HEK293 (cell line): ENCODE data around the gene COX10.

Experiments used
- CTCF ChIA-PET: fragments of 350-600 bp; formaldehyde crosslinking; extraction: SDS; loops from one replicate; lab custom pipeline; 2021; ENCODE audit warnings: antibody characterized with exemption; lab: Yijun Ruan, JAX
- POLR2A ChIA-PET: fragments of 300-600 bp; formaldehyde crosslinking; extraction: SDS; loops from one replicate; lab custom pipeline; 2020; ENCODE audit warnings: antibody characterized with exemption, inconsistent platforms; lab: Yijun Ruan, JAX
- H3K27ac ChIP-seq: fragments of 200-500 bp; sonication (Bioruptor generic); 2 replicates; pipeline ENCODE4 v1.5.1; 2014; ENCODE audit warnings: low read depth, low read length, control low read depth, inconsistent platforms; ENCODE audit errors: extremely low read depth
- H3K36me3 ChIP-seq, 2 experiments: fragments of 200-500 bp in 1 of 2; sonication (Bioruptor generic) in 1 of 2; 1 replicate in 1 of 2; 2 replicates in 1 of 2; pipeline ENCODE4 v1.5.1; 2014 to 2017; ENCODE audit warnings: inconsistent platforms in 2 of 2, low read length in 2 of 2; ENCODE audit not compliant: control insufficient read depth in 2 of 2, insufficient read depth in 1 of 2
- H3K4me1 ChIP-seq: fragments of 200-500 bp; sonication (Bioruptor generic); 2 replicates; pipeline ENCODE4 v1.5.1; 2014; ENCODE audit warnings: mild to moderate bottlenecking, low read length, inconsistent platforms; ENCODE audit not compliant: control insufficient read depth, insufficient read depth
- H3K4me3 ChIP-seq: 2 replicates; pipeline ENCODE4 v1.5.1; 2011; ENCODE audit warnings: low read depth, mild to moderate bottlenecking, control low read depth, low read length, moderate library complexity
- H3K9me3 ChIP-seq: fragments of 200-500 bp; sonication (Bioruptor generic); 2 replicates; pipeline ENCODE4 v1.5.1; 2014; ENCODE audit warnings: low read depth, low read length, inconsistent platforms; ENCODE audit not compliant: control insufficient read depth, insufficient read depth
- BCL6B ChIP-seq: fragments of 450-650 bp; formaldehyde crosslinking; IDR thresholded peaks from 2 replicates; pipeline ENCODE4 v1.5.1; 2017; ENCODE audit warnings: missing biosample characterization, missing genetic modification characterization
- GLI2 ChIP-seq: fragments of 450-650 bp; formaldehyde crosslinking; IDR thresholded peaks from 2 replicates; pipeline ENCODE4; 2017; ENCODE audit warnings: missing biosample characterization, missing genetic modification characterization, low read depth, borderline replicate concordance
- HIC1 ChIP-seq: fragments of 450-650 bp; formaldehyde crosslinking; IDR thresholded peaks from 2 replicates; pipeline ENCODE4 v1.5.1; 2016; ENCODE audit warnings: missing biosample characterization, missing genetic modification characterization
- HOXC10 ChIP-seq: sonication (generic); formaldehyde crosslinking; IDR thresholded peaks from 2 replicates; pipeline ENCODE4 v1.8.1; 2023; ENCODE audit warnings: mild to moderate bottlenecking, missing genetic modification reagents
- PRDM10 ChIP-seq: fragments of 450-650 bp; formaldehyde crosslinking; IDR thresholded peaks from 2 replicates; pipeline ENCODE4 v1.5.1; 2016; ENCODE audit warnings: missing biosample characterization, missing genetic modification characterization
- SP3 ChIP-seq: fragments of 450-650 bp; formaldehyde crosslinking; IDR thresholded peaks from 2 replicates; pipeline ENCODE4 v1.5.1; 2016; ENCODE audit warnings: missing biosample characterization, missing genetic modification characterization
- ZBTB10 ChIP-seq: fragments of 450-650 bp; formaldehyde crosslinking; IDR thresholded peaks from 2 replicates; pipeline ENCODE4 v1.5.1; 2016; ENCODE audit warnings: missing biosample characterization, missing genetic modification characterization
- ZBTB17 ChIP-seq: fragments of 450-650 bp; formaldehyde crosslinking; IDR thresholded peaks from 2 replicates; pipeline ENCODE4 v1.5.1; 2016; ENCODE audit warnings: missing biosample characterization, missing genetic modification characterization
- ZBTB49 ChIP-seq: fragments of 450-650 bp; formaldehyde crosslinking; IDR thresholded peaks from 2 replicates; pipeline ENCODE4 v1.5.1; 2016; ENCODE audit warnings: missing biosample characterization, missing genetic modification characterization, low read depth
- ZNF510 ChIP-seq: fragments of 450-650 bp; formaldehyde crosslinking; IDR thresholded peaks from 2 replicates; pipeline ENCODE4 v1.5.1; 2018; ENCODE audit warnings: mild to moderate bottlenecking, missing genetic modification characterization, missing biosample characterization; ENCODE audit not compliant: insufficient replicate concordance
- ZNF626 ChIP-seq: fragments of 450-650 bp; sonication (Bioruptor Pico); formaldehyde crosslinking; IDR thresholded peaks from 2 replicates; pipeline ENCODE4 v1.5.1; 2018; ENCODE audit warnings: missing biosample characterization, missing genetic modification characterization, inconsistent platforms
- ZNF791 ChIP-seq: fragments of 450-650 bp; formaldehyde crosslinking; IDR thresholded peaks from 2 replicates; pipeline ENCODE4 v1.5.1; 2016; ENCODE audit warnings: missing biosample characterization, missing genetic modification characterization
- ZSCAN16 ChIP-seq: fragments of 450-650 bp; formaldehyde crosslinking; IDR thresholded peaks from 2 replicates; pipeline ENCODE4 v1.5.1; 2016; ENCODE audit warnings: missing biosample characterization, missing genetic modification characterization

Gene COX10

GRCh38 chr17:14033166-14033565 lies 36.1 kb upstream of the COX10 start (continued):
- TF ChIP-seq PRDM10 (tag by site-specific recombination) (no peak), ZNF510 (tag by site-specific recombination) (no peak), ZNF626 (no peak), ZBTB17 (no peak), HIC1 (tag by site-specific recombination) (no peak), ZSCAN16 (tag by site-specific recombination) (no peak)

GRCh38 chr17:14037453-14037852 lies 31.9 kb upstream of the COX10 start:
- CTCF ChIA-PET, result interaction anchor here (0.6 to 1.3 kb wide), 3 partner anchors 10 to 42 kb away, joined by 3 to 5 read pairs (median 3); no protein-coding TSS in a partner anchor
- Histone ChIP-seq H3K27ac (no peak overlapping the region), H3K9me3 (no peaks in the 10 kb centered on the region), H3K4me3 (no peak overlapping the region), H3K36me3 (peaks cover 4 to 20% of the 10 kb centered on the region in 2 experiments), H3K4me1 (peaks cover 6% of the 10 kb centered on the region; the same call in 1 of the 2 replicates)
- no peak for TF ChIP-seq GLI2 (tag by site-specific recombination)
- no peak for TF ChIP-seq ZBTB10
- no peak for TF ChIP-seq ZNF791 (tag by site-specific recombination)
- no peak for TF ChIP-seq BCL6B (tag by site-specific recombination)
- TF ChIP-seq SP3 (tag by site-specific recombination), result no peak
- TF ChIP-seq HOXC10 (CRISPR knock-in tag), result no peak
- TF ChIP-seq ZBTB49 (tag by site-specific recombination), result no peak
- POLR2A ChIA-PET, result no interaction called here
